Stimulated activated CD8-positive, alpha-beta memory T cell treated with anti-CD3 and anti-CD28 coated beads, Interleukin-4, amount 100 ng/mL, for 48 hours (primary cell): Measurements from ENCODE around the gene MLANA.

Experiments used
- DNase-seq: peaks from one replicate; pipeline ENCODE4 v3.0.0-alpha.2; 2020

The MLANA gene

GRCh38 chr9:5890641-5891040 is at the start of gene MLANA:
Gene MLANA, plus strand, starts transcription at chr9:5890889. Its CDS starts 1,586 bp downstream, at chr9:5892475.
- DNase-seq = no peak

GRCh38 chr9:5841771-5842573 is 48.7 kb upstream of the MLANA start:
- peak; percentile 70 for DNase-seq

- no peak for DNase-seq
These were observed 47.5 kb upstream of the MLANA start for GRCh38 chr9:5842929-5843793.

- no peak for DNase-seq
These were observed 46.8 kb upstream of the MLANA start for GRCh38 chr9:5843794-5844471.

GRCh38 chr9:5845157-5845531 is 45.5 kb upstream of the MLANA start:
- DNase-seq = no peak

GRCh38 chr9:5846096-5846495 is 44.6 kb upstream of the MLANA start:
- no peak for DNase-seq

- DNase-seq = no peak
These were observed 44.2 kb upstream of the MLANA start for GRCh38 chr9:5846501-5846921.

- DNase-seq = no peak
These were observed 42.3 kb upstream of the MLANA start for GRCh38 chr9:5848372-5848882.

- no peak for DNase-seq
These were observed 40.0 kb upstream of the MLANA start for GRCh38 chr9:5850724-5851122.

GRCh38 chr9:5851445-5851844 is 39.2 kb upstream of the MLANA start:
- peak; percentile 52 for DNase-seq

- no peak for DNase-seq
These were observed 37.7 kb upstream of the MLANA start for GRCh38 chr9:5852987-5853386.

- no peak for DNase-seq
These were observed 37.1 kb upstream of the MLANA start for GRCh38 chr9:5853617-5854016.

- no peak for DNase-seq
These were observed 36.5 kb upstream of the MLANA start for GRCh38 chr9:5854063-5854790.

- DNase-seq = no peak
These were observed 32.8 kb upstream of the MLANA start for GRCh38 chr9:5857928-5858327.

- DNase-seq = no peak
These were observed 31.9 kb upstream of the MLANA start for GRCh38 chr9:5858833-5859232.

GRCh38 chr9:5863092-5863746 is 27.5 kb upstream of the MLANA start:
- no peak for DNase-seq

- no peak for DNase-seq
These were observed 26.2 kb upstream of the MLANA start for GRCh38 chr9:5864446-5864845.

GRCh38 chr9:5866272-5866671 is 24.4 kb upstream of the MLANA start:
- no peak for DNase-seq

- DNase-seq = no peak
These were observed 24.0 kb upstream of the MLANA start for GRCh38 chr9:5866685-5867084.

- DNase-seq = no peak
These were observed 22.5 kb upstream of the MLANA start for GRCh38 chr9:5868235-5868634.

GRCh38 chr9:5869315-5870019 is 21.2 kb upstream of the MLANA start:
- peak; percentile 59 for DNase-seq

- no peak for DNase-seq
These were observed 20.7 kb upstream of the MLANA start for GRCh38 chr9:5870020-5870339.
